ENCODE results near the gene C2orf81. TPM values are rescaled to one million over a fixed set of nuclear protein-coding genes. Genes with fewer than 3 reads are reported as not detected.
"Not testable (repeated sequence)": the region's sequence is repeated elsewhere in the genome, so short reads cannot be mapped to it uniquely, and the experiment has no call there.

The C2orf81 gene
- total RNA-seq, result 1.1 TPM
- polyA plus RNA-seq, result 1 to 10 TPM; 1.2 to 3.9 (median 2.3) TPM

- peaks cover 11% of the 10 kb centered on the region for H3K27me3 Mint-ChIP-seq
- peak; percentile 87 to 97 (median 95) for DNase-seq
- H3K27ac Mint-ChIP-seq, result peak within 1 kb of the TSS; percentile 96 to 99 (median 99)
- no peaks in the 10 kb centered on the region for H3K9me3 Mint-ChIP-seq
- peak within 1 kb of the TSS; percentile 94 for H3K27ac ChIP-seq (ENCODE audit: insufficient read depth, low read length, poor library complexity, severe bottlenecking)
- peak within 1 kb of the TSS; percentile 86 for H3K4me3 ChIP-seq (ENCODE audit: low read depth, low read length)
- peaks cover 6 to 31% (median 15%) of the 10 kb centered on the region in 4 donors for H3K4me1 Mint-ChIP-seq
- H3K36me3 Mint-ChIP-seq, result peaks cover 6% of the 10 kb centered on the region
- peaks cover 5% of the 10 kb centered on the region for H3K36me3 ChIP-seq (ENCODE audit: control insufficient read depth, insufficient read depth, low read length)
- H3K27me3 ChIP-seq (ENCODE audit: control insufficient read depth, insufficient read depth, low read length), result no peaks in the 10 kb centered on the region
- H3K4me1 ChIP-seq (ENCODE audit: control insufficient read depth, insufficient read depth, low read length, poor library complexity, severe bottlenecking), result peaks cover 13% of the 10 kb centered on the region
- ATAC-seq (ENCODE audit: low read depth in 2 of 2), result peak; percentile 94 to 97
- H3K9me3 ChIP-seq (ENCODE audit: control insufficient read depth in 2 of 2, low read length in 2 of 2), result no peaks in the 10 kb centered on the region
- H3K4me3 Mint-ChIP-seq, result peak within 1 kb of the TSS; percentile 88 to 99 (median 98)
Measured at GRCh38 chr2:74421221-74421870, at the start of gene C2orf81, which contains the start of gene WDR54. Gene C2orf81, minus strand, starts transcription at chr2:74421619. Its CDS starts 59 bp downstream, at chr2:74421560. Gene WDR54, plus strand, starts transcription at chr2:74421730. Its CDS starts 424 bp downstream, at chr2:74422154.

- H3K4me1 ChIP-seq (ENCODE audit: control insufficient read depth, insufficient read depth, low read length, poor library complexity, severe bottlenecking), result peaks cover 30% of the 10 kb centered on the region
- Mint-ChIP-seq H3K36me3 (peaks cover 16% of the 10 kb centered on the region), H3K4me1 (peaks cover 5 to 32% (median 19%) of the 10 kb centered on the region in 4 donors), H3K4me3 (peak overlapping the region; percentile 69 to 83 (median 74)), H3K27ac (peak overlapping the region in 2 of 3 donors; percentile 76 to 84)
- H3K27me3 Mint-ChIP-seq; H3K9me3 ChIP-seq (ENCODE audit: control insufficient read depth in 2 of 2, low read length in 2 of 2); H3K9me3 Mint-ChIP-seq; ATAC-seq (ENCODE audit: low read depth in 2 of 2); H3K4me3 ChIP-seq (ENCODE audit: low read depth, low read length); H3K27me3 ChIP-seq (ENCODE audit: control insufficient read depth, insufficient read depth, low read length); H3K27ac ChIP-seq (ENCODE audit: insufficient read depth, low read length, poor library complexity, severe bottlenecking); DNase-seq: not testable (repeated sequence)
- H3K36me3 ChIP-seq (ENCODE audit: control insufficient read depth, insufficient read depth, low read length), result peaks cover 15% of the 10 kb centered on the region
Measured at GRCh38 chr2:74470742-74471141, 49.3 kb upstream of the C2orf81 start.

GRCh38 chr2:74464406-74464805, 43.0 kb upstream of the C2orf81 start:
- peaks cover 6% of the 10 kb centered on the region for H3K36me3 ChIP-seq (ENCODE audit: control insufficient read depth, insufficient read depth, low read length)
- peaks cover 16% of the 10 kb centered on the region for H3K4me1 ChIP-seq (ENCODE audit: control insufficient read depth, insufficient read depth, low read length, poor library complexity, severe bottlenecking)
- no peaks in the 10 kb centered on the region for H3K9me3 Mint-ChIP-seq
- no peaks in the 10 kb centered on the region for H3K36me3 Mint-ChIP-seq
- H3K4me3 Mint-ChIP-seq, result peak overlapping the region; percentile 88 to 98 (median 97)
- H3K27ac Mint-ChIP-seq, result peak overlapping the region in 2 of 3 donors; percentile 62 to 98
- no peak for DNase-seq
- ATAC-seq (ENCODE audit: low read depth in 2 of 2), result no peak
- no peaks in the 10 kb centered on the region for H3K27me3 Mint-ChIP-seq
- H3K27me3 ChIP-seq (ENCODE audit: control insufficient read depth, insufficient read depth, low read length), result no peaks in the 10 kb centered on the region
- H3K4me1 Mint-ChIP-seq, result peaks cover 0 to 38% (median 13%) of the 10 kb centered on the region in 4 donors
- no peaks in the 10 kb centered on the region for H3K9me3 ChIP-seq (ENCODE audit: control insufficient read depth in 2 of 2, low read length in 2 of 2)
- H3K27ac ChIP-seq (ENCODE audit: insufficient read depth, low read length, poor library complexity, severe bottlenecking), result peak overlapping the region; percentile 79
- peak overlapping the region; percentile 53 for H3K4me3 ChIP-seq (ENCODE audit: low read depth, low read length)

GRCh38 chr2:74462786-74463105, 41.3 kb upstream of the C2orf81 start:
- Histone ChIP-seq H3K27me3 (ENCODE audit: control insufficient read depth, insufficient read depth, low read length) (no peaks in the 10 kb centered on the region), H3K4me1 (ENCODE audit: control insufficient read depth, insufficient read depth, low read length, poor library complexity, severe bottlenecking) (peaks cover 26% of the 10 kb centered on the region), H3K4me3 (ENCODE audit: low read depth, low read length) (no peak overlapping the region), H3K9me3 (ENCODE audit: control insufficient read depth in 2 of 2, low read length in 2 of 2) (no peaks in the 10 kb centered on the region), H3K36me3 (ENCODE audit: control insufficient read depth, insufficient read depth, low read length) (peaks cover 6% of the 10 kb centered on the region), H3K27ac (ENCODE audit: insufficient read depth, low read length, poor library complexity, severe bottlenecking) (no peak overlapping the region)
- ATAC-seq (ENCODE audit: low read depth in 2 of 2), result no peak
- no peaks in the 10 kb centered on the region for H3K9me3 Mint-ChIP-seq
- no peaks in the 10 kb centered on the region for H3K27me3 Mint-ChIP-seq
- H3K4me1 Mint-ChIP-seq, result peaks cover 5 to 53% (median 19%) of the 10 kb centered on the region in 4 donors
- H3K36me3 Mint-ChIP-seq, result no peaks in the 10 kb centered on the region
- H3K27ac Mint-ChIP-seq, result no peak overlapping the region
- peak overlapping the region; percentile 76 to 96 (median 91) for H3K4me3 Mint-ChIP-seq
- DNase-seq, result no peak

- no peaks in the 10 kb centered on the region for H3K27me3 ChIP-seq (ENCODE audit: control insufficient read depth, insufficient read depth, low read length)
- Mint-ChIP-seq H3K27ac (no peak overlapping the region), H3K9me3 (no peaks in the 10 kb centered on the region), H3K4me1 (peaks cover 5 to 56% (median 21%) of the 10 kb centered on the region in 4 donors), H3K36me3 (no peaks in the 10 kb centered on the region), H3K4me3 (peak overlapping the region in 2 of 4 donors; percentile 76 to 92), H3K27me3 (no peaks in the 10 kb centered on the region)
- no peak overlapping the region for H3K4me3 ChIP-seq (ENCODE audit: low read depth, low read length)
- DNase-seq (no peak), ATAC-seq (ENCODE audit: low read depth in 2 of 2) (no peak)
- no peaks in the 10 kb centered on the region for H3K9me3 ChIP-seq (ENCODE audit: control insufficient read depth in 2 of 2, low read length in 2 of 2)
- H3K27ac ChIP-seq (ENCODE audit: insufficient read depth, low read length, poor library complexity, severe bottlenecking), result no peak overlapping the region
- peaks cover 6% of the 10 kb centered on the region for H3K36me3 ChIP-seq (ENCODE audit: control insufficient read depth, insufficient read depth, low read length)
- H3K4me1 ChIP-seq (ENCODE audit: control insufficient read depth, insufficient read depth, low read length, poor library complexity, severe bottlenecking), result peaks cover 27% of the 10 kb centered on the region
Measured at GRCh38 chr2:74462054-74462785, 40.8 kb upstream of the C2orf81 start.

GRCh38 chr2:74461187-74462053, 40.0 kb upstream of the C2orf81 start:
- peaks cover under 1% of the 10 kb centered on the region for H3K36me3 Mint-ChIP-seq

GRCh38 chr2:74460187-74460586, 38.8 kb upstream of the C2orf81 start:
- ATAC-seq (ENCODE audit: low read depth in 2 of 2); H3K27me3 ChIP-seq (ENCODE audit: control insufficient read depth, insufficient read depth, low read length); H3K27ac ChIP-seq (ENCODE audit: insufficient read depth, low read length, poor library complexity, severe bottlenecking); H3K9me3 ChIP-seq (ENCODE audit: control insufficient read depth in 2 of 2, low read length in 2 of 2); H3K36me3 ChIP-seq (ENCODE audit: control insufficient read depth, insufficient read depth, low read length); H3K36me3 Mint-ChIP-seq; H3K4me3 ChIP-seq (ENCODE audit: low read depth, low read length); H3K27me3 Mint-ChIP-seq; DNase-seq; H3K27ac Mint-ChIP-seq; H3K9me3 Mint-ChIP-seq: not testable (repeated sequence)
- peaks cover 43% of the 10 kb centered on the region for H3K4me1 ChIP-seq (ENCODE audit: control insufficient read depth, insufficient read depth, low read length, poor library complexity, severe bottlenecking)
- peaks cover 5 to 67% (median 31%) of the 10 kb centered on the region in 4 donors for H3K4me1 Mint-ChIP-seq
- H3K4me3 Mint-ChIP-seq, result peak overlapping the region; percentile 78 to 98 (median 96)

More at GRCh38 chr2:74461187-74462053, 40.0 kb upstream of the C2orf81 start:
- Mint-ChIP-seq H3K27ac (no peak overlapping the region), H3K4me1 (peaks cover 5 to 64% (median 28%) of the 10 kb centered on the region in 4 donors), H3K9me3 (no peaks in the 10 kb centered on the region), H3K27me3 (no peaks in the 10 kb centered on the region), H3K4me3 (peak overlapping the region in 3 of 4 donors; percentile 46 to 87 (median 78))
- H3K9me3 ChIP-seq (ENCODE audit: control insufficient read depth in 2 of 2, low read length in 2 of 2), result no peaks in the 10 kb centered on the region
- no peak for ATAC-seq (ENCODE audit: low read depth in 2 of 2)
- peaks cover 35% of the 10 kb centered on the region for H3K4me1 ChIP-seq (ENCODE audit: control insufficient read depth, insufficient read depth, low read length, poor library complexity, severe bottlenecking)
- no peak overlapping the region for H3K4me3 ChIP-seq (ENCODE audit: low read depth, low read length)
- no peaks in the 10 kb centered on the region for H3K27me3 ChIP-seq (ENCODE audit: control insufficient read depth, insufficient read depth, low read length)
- DNase-seq, result peak in 1 of 3 donors; percentile 27
- peaks cover 6% of the 10 kb centered on the region for H3K36me3 ChIP-seq (ENCODE audit: control insufficient read depth, insufficient read depth, low read length)
- no peak overlapping the region for H3K27ac ChIP-seq (ENCODE audit: insufficient read depth, low read length, poor library complexity, severe bottlenecking)
